KMS-11 (cell line): ENCODE measurements around the gene TRIM62.
"Not testable (repeated sequence)": the region's sequence is repeated elsewhere in the genome, so short reads cannot be mapped to it uniquely, and the experiment has no call there.

Experiments used
- H2AFZ ChIP-seq: fragments of 200-600 bp; sonication (generic); 2 replicates; pipeline ENCODE4 v1.6.1; 2016; ENCODE audit warnings: antibody characterized with exemption, mixed run types, low read depth
- H3K27ac ChIP-seq: fragments of 200-600 bp; sonication (generic); 2 replicates; pipeline ENCODE4 v1.6.1; 2016; ENCODE audit warnings: mild to moderate bottlenecking, mixed run types
- H3K27me3 ChIP-seq: fragments of 200-600 bp; sonication (generic); 2 replicates; pipeline ENCODE4 v1.6.1; 2017; ENCODE audit warnings: mild to moderate bottlenecking, low read depth, mixed run types, moderate library complexity; ENCODE audit not compliant: insufficient read depth
- H3K36me3 ChIP-seq: fragments of 200-600 bp; sonication (generic); 2 replicates; pipeline ENCODE4 v1.6.1; 2017; ENCODE audit warnings: mild to moderate bottlenecking, mixed run types; ENCODE audit not compliant: insufficient read depth
- H3K4me1 ChIP-seq: fragments of 200-600 bp; sonication (generic); 2 replicates; pipeline ENCODE4 v1.6.1; 2016; ENCODE audit warnings: mild to moderate bottlenecking, low read depth, mixed run types; ENCODE audit not compliant: poor library complexity, severe bottlenecking
- H3K4me2 ChIP-seq: fragments of 200-600 bp; sonication (generic); 2 replicates; pipeline ENCODE4 v1.7.0; 2016; ENCODE audit warnings: mild to moderate bottlenecking, mixed run types
- H3K4me3 ChIP-seq: fragments of 200-600 bp; sonication (generic); IDR thresholded peaks from 2 replicates; pipeline ENCODE4 v1.6.1; 2017; ENCODE audit warnings: low read depth, low read length, mixed read lengths; ENCODE audit not compliant: insufficient read depth
- H3K79me2 ChIP-seq: fragments of 200-600 bp; sonication (generic); 2 replicates; pipeline ENCODE4 v1.6.1; 2016; ENCODE audit warnings: low read depth, mixed run types; ENCODE audit not compliant: insufficient read depth
- H3K9ac ChIP-seq: fragments of 200-600 bp; sonication (generic); 2 replicates; pipeline ENCODE4 v1.6.1; 2016; ENCODE audit warnings: mild to moderate bottlenecking, mixed run types
- H4K20me1 ChIP-seq: fragments of 200-600 bp; sonication (generic); 2 replicates; pipeline ENCODE4 v1.6.1; 2016; ENCODE audit warnings: mild to moderate bottlenecking, mixed run types; ENCODE audit not compliant: insufficient read depth
- CTCF ChIP-seq: fragments of 200-600 bp; sonication (generic); conservative IDR thresholded peaks from 2 replicates; pipeline ENCODE4 v1.6.1; 2017; ENCODE audit warnings: low read depth, mild to moderate bottlenecking, antibody characterized with exemption, low read length, moderate library complexity, mixed read lengths

TRIM62 gene

GRCh38 chr1:33127001-33127823 lies 54.6 kb downstream of the TRIM62 start:
- Histone ChIP-seq H3K9ac (peak overlapping the region; percentile 73), H3K27me3 (no peaks in the 10 kb centered on the region), H3K36me3 (no peaks in the 10 kb centered on the region), H3K4me3 (peak overlapping the region; percentile 98), H3K27ac (peak overlapping the region; percentile 76), H4K20me1 (no peaks in the 10 kb centered on the region), H3K4me2 (peak overlapping the region; percentile 72), H2AFZ (peak overlapping the region; percentile 68), H3K4me1 (peaks cover 7% of the 10 kb centered on the region), H3K79me2 (peaks cover 7% of the 10 kb centered on the region; the same call in 1 of the 2 replicates)
- TF ChIP-seq CTCF = peak; percentile 92

GRCh38 chr1:33126411-33127000 lies 55.3 kb downstream of the TRIM62 start:
- Histone ChIP-seq H2AFZ (peak overlapping the region; percentile 68; the same call in 1 of the 2 replicates), H3K4me3 (peak overlapping the region; percentile 98), H3K79me2 (peaks cover 7% of the 10 kb centered on the region; the same call in 1 of the 2 replicates), H3K36me3 (no peaks in the 10 kb centered on the region), H3K27me3 (no peaks in the 10 kb centered on the region), H3K27ac (peak overlapping the region; percentile 76), H3K9ac (peak overlapping the region; percentile 73), H3K4me1 (peaks cover 7% of the 10 kb centered on the region), H3K4me2 (peak overlapping the region; percentile 53), H4K20me1 (no peaks in the 10 kb centered on the region)
- TF ChIP-seq CTCF = no peak

GRCh38 chr1:33124647-33125046 lies 57.2 kb downstream of the TRIM62 start:
- not testable (repeated sequence) for H3K4me3 ChIP-seq, H3K4me2 ChIP-seq, H3K79me2 ChIP-seq, H3K27ac ChIP-seq, H2AFZ ChIP-seq, H3K4me1 ChIP-seq, H3K36me3 ChIP-seq, H3K27me3 ChIP-seq, H4K20me1 ChIP-seq, H3K9ac ChIP-seq

GRCh38 chr1:33123266-33123665 lies 58.6 kb downstream of the TRIM62 start:
- Histone ChIP-seq H3K27me3 (no peaks in the 10 kb centered on the region), H4K20me1 (no peaks in the 10 kb centered on the region), H3K4me3 (no peak overlapping the region), H2AFZ (no peak overlapping the region), H3K36me3 (no peaks in the 10 kb centered on the region), H3K27ac (no peak overlapping the region), H3K4me2 (no peak overlapping the region), H3K79me2 (no peaks in the 10 kb centered on the region; the same call in 1 of the 2 replicates), H3K9ac (no peak overlapping the region), H3K4me1 (peaks cover 2% of the 10 kb centered on the region)
- no peak for TF ChIP-seq CTCF
